Peyer's patch (tissue), 4 donors: ENCODE results near the gene OTUD3.

ENCODE experiments used
- CTCF ChIP-seq, 6 experiments: fragments of 450-650 bp in 4 of 6; fragments of 200-600 bp in 2 of 6; sonication (generic) in 1 of 6; IDR thresholded peaks; one replicate each; pipeline ENCODE4 v1.5.1; 2017 to 2019; ENCODE audit warnings: antibody characterized with exemption in 6 of 6, mild to moderate bottlenecking in 3 of 6, moderate library complexity in 1 of 6
- POLR2A ChIP-seq, 2 donors: fragments of 450-650 bp; IDR thresholded peaks; one replicate each; pipeline ENCODE4 v1.5.1; 2017; ENCODE audit warnings: antibody characterized with exemption in 2 of 2, mild to moderate bottlenecking in 2 of 2, moderate library complexity in 2 of 2

GRCh38 chr1:19889656-19890055 lies 7.5 kb downstream of the OTUD3 start:
- no peak for TF ChIP-seq CTCF (IDR thresholded peaks at IDR 0.05)
- TF ChIP-seq POLR2A (IDR thresholded peaks at IDR 0.05), result no peak
